Measurements from ENCODE around the gene DKKL1.

The DKKL1 gene

DNA sequence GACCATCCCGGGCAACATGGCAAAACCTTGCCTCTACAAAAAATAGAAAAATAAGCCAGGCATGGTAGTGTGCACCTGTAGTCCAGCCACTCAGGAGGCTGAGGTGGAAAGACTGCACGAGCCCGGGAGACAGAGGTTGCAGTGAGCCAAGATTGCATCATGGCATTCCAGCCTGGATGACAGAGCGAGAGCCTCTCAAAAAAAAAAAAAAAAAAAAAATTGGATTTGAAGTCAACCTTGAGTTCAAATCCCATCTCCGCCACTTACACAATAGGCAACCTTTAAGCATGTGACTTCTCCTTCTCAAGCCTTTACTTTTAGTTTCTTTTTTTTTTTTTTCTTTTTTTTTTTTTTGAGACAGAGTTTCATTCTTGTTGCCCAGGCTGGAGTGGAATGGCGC, 36.4 kb downstream of the DKKL1 start:
- DNase-seq: no peak

DNA sequence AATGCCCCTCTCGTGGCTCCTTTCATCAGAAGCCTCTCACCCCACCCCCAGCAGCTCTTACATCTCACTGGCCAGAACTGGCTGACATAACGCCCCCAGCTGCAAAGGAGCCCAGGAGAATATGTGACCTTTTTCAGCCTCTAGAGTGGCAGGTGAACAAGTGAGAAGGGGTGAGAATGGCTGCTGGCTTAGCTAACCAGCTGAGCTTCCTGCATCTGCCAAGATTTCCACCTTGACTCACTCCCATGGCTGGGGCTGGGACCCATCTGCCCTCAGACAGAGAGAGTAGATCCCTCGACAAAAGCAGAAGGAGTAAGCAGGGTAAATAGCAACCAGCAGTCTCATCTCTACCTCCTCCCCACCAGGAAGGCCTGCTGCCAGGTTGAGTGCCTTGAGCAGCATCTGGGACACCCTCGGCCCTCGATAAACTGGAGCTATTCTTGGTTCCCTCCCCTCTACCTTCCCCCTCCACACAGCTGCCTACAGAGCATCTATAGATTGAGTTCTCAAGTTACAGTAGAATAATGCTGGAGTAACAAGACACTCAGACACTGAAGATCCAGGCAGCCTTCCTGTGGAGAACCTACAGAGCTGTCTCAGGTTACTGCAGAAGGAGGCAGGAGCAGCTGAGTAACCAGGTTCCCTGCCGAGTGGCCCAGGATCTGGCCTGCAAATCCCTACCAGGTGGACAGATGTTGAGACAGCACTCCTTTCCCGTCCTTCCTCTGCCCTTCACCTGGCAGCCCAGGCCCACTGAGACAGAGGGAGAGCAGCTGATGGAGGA, 39.9 kb downstream of the DKKL1 start:
- peak; percentile 47 for DNase-seq

DNA sequence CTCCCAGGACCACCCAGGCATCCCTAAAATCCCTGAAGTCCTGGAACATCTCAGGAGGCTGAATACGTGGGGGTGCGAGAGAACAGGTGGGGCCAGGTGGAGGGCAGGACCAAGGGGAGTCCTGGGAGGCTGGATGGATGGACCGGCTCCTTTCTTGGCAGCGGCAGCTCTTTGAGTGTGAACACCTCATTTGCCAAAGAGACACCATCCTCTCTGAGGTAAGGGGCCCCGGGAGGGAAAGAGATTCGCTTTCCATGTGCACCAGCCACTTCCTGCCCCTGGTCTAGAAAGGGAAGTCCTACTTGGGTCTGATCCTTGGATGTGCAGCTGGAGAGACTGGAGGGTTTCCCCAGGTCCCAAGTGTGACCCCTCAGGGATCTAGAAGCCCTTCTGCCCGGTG, 43.4 kb downstream of the DKKL1 start:
- DNase-seq: no peak

DNA sequence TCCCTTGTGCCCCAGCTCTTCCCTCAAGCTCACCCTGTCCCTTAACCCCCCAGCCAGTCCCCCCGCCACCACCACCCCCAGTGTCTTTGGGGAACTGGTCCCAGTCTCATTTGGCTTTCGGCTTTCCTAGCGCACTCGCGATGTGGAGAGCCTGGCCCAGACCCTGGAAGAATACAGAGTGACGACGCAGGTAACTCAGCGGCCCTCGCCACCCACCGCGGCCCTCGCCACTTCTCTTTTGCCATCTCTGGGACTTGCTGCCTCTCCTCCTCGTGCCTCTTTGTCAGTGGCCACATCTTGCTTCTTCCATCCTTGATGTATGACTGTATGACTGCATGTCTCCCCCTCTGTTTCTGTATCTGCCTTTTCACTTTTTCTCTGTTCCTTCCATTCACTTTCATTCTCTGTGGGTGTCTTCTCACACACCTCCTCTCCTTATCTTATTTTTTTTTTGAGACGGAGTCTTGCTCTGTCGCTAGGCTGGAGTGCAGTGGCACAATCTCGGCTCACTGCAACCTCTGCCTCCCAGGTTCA, 43.9 kb downstream of the DKKL1 start:
- no peak for DNase-seq

DNA sequence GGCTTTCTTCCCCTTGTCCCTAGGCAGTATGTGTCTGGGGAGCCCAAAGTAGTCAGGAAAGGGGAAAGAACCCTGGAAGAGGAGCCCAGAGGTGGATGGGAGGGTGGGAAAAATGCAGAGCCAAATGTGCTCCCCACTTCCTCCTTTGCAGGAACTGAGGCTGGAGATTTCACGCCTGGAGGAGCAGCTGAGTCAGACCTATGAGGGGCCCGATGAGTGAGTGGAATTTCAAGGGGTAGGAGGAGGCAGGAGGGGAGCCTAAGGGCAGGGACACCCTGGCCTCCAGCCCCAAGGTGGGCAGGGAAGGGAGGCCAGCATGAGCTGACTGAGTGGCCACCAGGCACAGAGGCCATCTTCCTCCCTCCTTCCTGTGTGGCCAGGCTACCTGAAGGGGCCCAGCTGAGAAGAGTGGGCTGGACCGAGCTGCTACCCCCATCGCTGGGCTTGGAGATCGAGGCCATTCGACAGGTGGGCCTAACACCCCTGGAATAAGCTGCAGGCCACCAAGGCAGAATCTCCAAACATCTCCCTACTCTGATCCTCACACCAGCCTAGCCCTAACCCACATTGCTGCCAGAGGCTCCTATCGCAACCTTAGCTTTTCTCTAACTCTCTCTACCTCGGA, 45.3 kb downstream of the DKKL1 start:
- no peak for DNase-seq

DNA sequence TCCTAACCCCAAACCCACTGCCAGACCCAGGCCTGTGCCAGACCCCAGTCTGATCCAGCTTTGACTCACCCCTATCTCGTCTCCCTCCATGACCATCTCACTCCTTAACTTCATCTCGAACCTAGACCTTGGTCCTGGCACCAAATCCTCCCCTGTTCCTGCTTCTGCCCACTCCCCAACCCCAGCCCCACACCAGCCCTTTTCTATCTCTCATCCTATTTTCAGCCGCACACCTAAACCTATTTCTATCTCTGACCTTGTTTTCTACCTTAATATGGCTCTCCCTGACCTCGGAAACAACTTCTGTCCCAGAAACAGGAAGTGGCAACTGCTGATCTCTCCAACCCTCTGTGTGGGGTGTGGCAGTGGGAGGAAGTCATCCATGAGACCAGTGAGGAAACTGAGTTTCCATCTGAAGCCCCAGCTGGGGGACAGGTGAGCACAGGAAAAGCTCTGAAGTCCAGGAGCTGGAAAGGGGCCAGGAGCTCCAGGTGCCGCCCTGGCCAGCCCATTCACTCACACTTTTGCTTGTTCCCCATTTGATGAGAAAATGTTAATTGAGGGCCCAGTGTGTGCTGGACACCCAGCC, 45.9 kb downstream of the DKKL1 start:
- no peak for DNase-seq

DNA sequence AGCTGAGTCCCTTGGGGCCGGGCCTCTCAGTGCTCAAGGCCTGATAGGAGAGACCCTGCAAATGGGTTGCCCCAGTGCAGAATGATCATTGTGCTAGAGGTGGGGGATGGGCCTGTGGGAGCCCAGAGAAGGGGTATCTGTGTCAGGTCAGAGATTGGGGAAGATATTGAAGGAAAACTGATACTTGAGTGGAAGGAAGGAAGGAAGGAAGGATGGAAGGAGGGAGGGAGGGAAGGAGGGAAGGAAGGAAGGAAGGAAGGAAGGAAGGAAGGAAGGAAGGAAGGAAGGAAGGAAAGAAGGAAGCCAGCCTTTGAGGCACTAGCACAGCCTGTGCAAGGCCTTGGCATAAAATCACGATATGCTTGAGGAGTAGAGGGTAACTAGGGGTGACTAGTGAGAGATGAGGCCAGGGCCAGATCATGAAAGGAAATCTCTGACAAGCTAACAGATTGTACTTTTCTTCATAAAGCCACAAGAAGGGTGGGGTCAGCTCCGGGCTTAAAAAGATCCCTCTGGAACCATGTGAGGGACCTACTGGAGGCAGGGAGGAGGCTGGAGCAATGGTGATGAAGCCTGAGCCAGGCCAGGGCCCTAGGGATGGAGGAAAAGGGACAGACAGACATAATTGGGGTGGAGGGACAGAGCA, 48.1 kb downstream of the DKKL1 start:
- no peak for DNase-seq

DNA sequence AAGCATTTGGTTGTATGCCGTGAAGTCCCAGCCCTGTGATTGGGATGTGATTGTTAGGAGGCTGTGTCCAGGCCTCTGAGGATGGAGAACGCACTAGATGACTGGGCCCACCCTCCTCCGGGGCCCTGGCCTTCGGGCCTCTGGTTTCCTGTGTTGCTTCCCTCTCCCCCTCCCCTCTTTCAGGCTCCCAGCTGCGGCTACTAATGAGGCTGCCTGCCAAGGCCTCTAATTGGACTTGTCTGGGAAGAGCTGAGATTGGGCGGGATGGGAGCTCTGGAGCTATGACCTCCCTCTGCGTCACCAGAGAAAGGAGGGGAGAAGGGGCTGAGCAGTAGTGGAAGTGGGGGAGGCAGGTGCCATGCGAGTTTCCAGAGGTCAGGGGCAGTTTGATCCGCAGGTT, 49.7 kb downstream of the DKKL1 start:
- no peak for DNase-seq

DNA sequence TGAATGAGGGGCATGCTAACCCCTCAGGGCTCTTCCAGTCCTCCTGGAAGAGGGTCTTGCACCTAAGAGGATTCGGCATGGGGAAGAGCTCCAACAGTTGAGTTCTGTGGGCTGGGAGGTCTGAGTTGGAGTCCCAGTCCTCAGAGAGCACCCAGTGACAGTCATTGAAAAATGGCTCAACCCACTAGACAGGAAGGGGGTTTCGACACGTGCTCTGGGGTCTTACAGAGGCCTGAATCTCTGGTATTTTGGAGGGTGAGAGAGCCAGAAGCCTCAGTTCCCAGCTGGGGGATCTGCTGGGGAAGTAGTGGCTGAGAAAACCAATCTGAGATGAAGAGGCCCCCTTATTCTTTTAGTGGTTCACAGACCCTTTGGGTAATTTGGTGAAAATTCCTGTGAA, 50.6 kb downstream of the DKKL1 start:
- DNase-seq: no peak

DNA sequence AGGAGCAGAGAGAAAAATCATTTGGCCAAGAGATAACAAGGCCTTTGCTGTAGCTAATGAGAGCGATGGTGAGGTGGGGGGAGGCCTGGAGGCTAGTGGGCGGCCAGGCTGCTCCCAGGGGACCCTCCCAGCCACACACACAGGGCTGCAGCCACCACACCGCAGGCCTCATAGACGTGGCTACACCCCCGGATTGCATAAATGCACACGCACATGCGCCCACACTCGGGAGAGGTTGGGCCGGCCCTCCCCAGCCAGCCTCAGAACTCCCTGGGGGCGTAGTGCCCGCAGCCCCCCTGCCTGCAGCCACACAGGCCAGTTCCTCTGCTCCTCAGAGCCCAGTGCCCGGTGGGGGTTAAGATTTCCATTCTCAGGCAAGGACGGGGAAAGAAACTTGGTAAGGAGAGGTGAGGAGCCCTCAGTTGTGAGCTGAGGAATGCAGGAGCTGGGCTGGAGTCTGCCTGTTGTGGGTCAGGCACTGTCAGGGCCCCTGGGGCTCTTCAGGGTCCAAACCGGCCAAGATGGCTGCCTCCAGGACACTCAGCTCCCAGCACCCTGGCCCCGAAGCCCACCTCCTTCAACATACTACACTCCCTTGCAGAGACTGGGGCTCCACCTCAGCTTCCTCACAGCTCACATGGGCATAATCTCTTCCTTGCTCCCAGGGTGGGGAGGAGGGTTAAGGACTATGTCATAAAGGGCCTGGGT, 51.6 kb downstream of the DKKL1 start:
- no peak for DNase-seq

DNA sequence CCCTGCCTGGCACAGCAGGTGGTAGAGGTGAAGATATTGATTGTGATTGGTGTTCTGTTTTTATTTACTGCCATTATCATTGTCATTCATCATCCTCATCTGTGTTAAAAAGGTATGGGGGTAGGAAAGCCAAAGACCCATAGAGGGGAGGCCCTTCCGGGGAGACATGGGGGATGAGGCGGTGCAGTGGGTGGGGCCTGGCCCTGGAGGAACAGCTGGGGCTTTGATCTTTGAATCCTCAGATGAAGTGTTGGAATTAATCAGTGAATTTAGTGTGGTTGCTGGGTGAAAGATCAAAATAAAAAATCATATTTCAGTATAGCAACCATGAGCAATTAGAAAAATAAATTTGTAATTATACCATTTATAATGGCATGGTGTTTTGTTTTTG, 52.1 kb downstream of the DKKL1 start:
- DNase-seq: no peak

DNA sequence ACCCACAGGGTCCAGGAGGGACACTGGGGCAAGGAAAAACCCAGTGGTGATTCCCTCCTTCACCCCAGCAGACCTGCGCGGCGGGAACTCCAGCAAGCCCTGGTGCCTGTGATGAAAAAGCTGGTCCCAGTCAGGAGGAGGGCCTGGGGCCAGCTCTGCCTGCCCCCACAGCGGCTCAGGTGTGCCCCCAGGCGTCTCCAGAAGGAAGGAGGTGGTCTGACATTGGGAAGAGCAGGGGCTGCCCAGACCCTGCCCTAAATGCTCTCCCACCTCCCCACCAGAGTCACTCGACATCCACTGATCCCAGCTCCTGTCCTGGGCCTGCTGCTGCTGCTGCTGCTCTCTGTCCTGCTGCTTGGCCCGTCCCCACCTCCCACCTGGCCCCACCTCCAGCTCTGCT, 53.4 kb downstream of the DKKL1 start:
- DNase-seq: no peak

DNA sequence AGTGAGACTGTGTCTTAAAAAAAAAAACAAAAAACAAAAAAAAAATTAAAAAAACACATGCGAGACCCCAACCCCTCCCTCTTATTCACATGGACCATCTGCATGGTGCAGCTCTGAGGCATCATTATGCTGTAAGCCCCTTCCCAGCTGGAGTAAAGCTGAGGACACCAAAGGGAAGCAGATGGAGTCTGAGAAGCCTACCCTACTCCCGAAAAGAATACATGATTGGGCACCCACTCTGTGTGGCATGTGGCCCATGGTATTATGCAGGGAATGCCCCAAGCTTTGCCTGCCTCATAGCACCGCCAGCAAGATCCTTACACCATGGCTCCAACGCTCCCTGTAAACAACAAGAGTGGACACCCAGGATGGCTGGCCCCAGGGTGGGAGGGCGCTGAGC, 54.8 kb downstream of the DKKL1 start:
- no peak for DNase-seq

DNA sequence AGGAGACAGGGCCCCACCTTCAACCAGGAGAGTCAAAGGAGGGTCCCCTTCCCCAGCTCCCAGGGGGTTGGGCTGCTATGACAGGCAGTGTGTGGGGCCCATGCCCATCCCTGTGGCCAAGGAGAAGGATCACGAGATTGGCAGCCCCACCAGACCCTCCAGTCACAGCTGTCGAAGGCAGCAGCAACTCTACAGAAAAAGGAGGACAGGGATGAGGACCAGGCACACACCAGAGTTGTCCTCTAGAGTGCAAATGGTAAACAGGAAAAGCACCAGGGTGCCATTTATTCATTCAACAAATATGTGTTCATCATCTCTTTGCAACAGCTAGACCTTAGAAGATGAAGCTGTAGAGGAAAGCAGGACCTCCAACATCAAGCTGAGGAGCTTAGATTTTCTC, 55.5 kb downstream of the DKKL1 start:
- no peak for DNase-seq

DNA sequence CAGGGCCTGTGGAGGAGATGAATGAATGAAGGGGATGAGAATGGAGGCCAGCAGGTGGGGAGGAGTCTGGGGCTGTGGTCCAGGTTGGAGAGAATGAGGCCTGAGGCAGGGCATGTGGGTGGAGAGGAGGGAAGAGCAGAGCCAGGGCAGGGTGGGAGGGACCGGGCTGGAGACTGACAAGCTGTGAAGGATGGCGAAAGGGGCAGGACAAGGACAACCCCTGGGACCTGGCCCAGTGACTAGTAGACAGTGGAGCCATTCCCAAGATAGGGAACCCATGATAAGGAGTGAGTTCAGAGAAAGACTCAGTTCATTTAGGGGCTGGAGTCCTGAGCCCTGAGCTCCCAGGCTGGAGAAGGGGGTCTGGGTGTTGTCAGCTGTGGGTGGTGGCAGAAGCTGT, 56.5 kb downstream of the DKKL1 start:
- no peak for DNase-seq

DNA sequence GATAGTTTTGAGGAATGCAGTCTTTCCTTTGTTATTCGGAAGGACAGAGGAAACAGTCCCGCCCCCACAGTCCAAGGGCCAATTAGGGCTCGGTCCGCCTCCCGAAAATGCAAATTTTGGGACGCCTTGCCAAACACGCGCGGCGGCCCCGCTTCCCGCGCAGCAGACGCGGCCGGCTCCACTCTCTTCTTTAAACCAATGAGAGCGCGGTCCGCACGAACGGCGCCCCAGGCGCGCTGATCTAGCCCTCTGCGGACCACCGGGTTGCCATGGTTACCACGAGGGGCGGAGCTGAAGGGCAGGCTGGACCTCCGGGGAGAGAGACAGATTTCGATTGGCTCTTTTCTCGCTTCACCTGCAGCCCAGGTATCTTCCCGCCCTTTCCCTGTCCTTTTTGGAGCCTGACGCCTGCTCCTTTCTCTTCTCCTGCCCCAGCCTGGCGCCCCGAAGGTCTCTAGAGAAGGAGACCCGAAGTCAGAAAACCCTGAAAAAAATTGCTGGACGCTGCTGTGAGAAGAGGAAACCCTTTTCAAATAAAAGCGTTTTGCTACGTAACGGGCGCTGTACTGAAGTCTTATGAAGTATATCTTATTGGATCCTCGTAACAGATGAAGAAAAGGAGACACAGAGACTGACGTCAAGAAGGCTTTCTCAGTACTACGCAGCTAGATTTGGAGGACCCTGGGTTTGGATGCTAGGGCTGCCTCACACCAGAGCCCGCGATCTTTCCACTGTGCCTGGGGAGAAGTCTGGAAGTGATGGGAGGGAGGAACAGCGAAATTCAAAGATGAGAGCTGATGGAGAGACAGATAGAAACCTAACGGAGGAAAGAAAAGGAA, 57.6 kb downstream of the DKKL1 start:
- DNase-seq: peak; percentile 96

DNA sequence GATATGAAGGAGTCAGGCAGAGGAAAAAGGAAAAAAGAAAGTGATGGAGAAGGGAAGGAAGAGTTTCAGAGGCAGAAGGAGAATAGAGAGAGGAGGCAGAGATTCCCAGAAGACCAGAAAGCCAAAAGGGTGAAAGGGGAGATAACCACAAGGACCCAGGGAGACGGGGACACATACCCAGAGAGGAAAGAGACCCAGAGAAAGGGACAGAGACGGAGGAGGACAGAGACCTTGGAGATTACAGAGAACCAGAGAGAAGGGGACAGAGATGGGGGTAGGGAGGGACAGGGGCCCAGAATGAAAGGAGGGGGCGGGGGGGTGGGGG, 58.2 kb downstream of the DKKL1 start:
- no peak for DNase-seq

DNA sequence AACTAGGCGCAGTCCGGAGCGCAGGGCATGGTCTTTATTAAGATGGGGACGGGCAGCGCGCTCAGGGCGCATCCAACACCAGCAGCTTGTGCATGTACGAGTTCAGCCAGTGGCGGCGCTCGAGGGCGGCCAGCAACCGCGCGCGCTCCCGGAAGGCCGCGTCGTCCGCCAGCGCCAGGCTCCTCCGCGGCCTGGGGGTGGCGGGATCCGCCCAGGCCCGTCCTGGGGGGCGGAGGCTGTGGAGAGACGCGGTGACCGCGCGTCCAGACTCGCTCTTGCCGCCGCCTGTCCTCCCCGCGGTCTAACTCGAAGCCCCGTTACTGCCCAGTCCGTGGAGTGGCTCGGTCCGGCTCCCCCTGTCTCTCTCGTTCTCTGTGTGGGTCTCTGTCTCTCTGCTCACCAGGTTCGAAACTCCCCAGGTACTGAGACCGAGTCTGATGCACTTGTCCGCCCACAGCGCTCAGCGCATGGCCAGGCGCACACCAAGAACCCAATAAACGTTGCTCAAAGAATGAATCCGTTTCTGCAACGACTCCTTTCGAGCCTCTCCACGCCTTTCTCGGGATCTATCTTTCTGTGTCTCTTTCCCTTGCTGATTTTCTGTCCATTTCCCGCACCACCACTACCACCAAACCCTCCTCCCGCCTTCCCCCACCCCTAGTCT, 58.9 kb downstream of the DKKL1 start:
- DNase-seq: peak; percentile 31

DNA sequence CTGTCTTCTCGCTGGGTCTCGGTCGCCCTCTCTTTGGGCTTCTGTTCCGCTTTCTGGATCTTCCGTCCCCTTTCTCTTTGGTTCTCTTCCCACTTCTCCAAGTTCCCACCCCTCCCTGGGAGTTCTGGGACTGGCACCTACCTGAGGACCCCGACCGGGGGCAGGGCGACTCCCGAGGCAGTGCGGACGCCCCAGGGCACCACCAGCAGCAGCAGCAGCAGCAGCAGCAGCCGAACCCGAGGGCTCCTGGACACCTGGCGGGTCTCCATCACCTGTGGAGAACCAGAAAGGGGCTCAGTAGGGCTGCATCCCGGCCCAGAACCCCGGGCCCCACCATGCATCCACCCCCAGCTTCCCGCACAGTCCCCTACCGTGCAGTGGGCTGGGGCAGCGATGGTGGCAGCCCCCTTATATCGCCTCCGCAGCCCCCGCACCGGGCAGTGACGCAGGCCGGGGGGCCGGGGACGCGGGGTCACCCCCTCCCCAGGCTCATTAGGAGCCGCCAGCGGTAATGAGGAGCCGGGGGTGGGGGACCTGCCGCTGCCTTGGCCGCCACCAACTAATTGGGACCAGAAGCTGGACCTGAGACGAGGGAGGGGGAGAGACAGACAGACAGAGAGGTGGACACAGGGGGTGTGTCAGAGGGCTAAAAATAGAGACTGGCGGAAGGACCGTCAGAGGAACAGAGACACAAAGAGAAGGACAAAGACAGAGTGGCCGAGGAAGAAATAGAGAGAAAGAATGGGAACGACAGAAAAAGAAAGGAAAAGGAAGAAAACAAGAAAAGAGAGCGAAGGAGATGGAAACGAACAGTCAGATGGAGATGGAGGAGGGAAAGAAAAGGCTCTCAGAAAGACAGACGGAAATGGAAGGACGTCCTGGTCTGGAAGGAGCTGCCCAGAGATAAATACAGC, 59.7 kb downstream of the DKKL1 start, which contains the start of gene PTH2:
Gene PTH2 (minus strand): TSS at position 371 of the 914 bp plus-strand sequence. CDS start 102 bp downstream, at position 269.
- DNase-seq: no peak

DNA sequence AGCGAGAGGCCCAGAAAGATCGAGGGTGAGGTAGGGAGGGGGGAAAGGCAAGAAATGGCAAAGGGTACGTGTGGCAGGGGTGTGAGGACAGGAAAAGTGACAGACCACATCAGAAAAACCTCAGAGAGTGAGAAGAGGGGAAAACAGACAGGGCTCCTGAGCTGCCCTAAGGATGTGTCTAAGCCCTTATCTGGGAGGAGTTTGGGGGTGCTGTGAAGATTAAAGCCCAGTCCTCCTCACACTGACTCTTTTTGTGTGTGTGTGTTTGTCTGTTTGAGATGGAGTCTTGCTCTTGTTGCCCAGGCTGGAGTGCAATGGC, 60.3 kb downstream of the DKKL1 start:
- DNase-seq: no peak
